ENCODE data around the gene NPR2. TPM values are rescaled to one million over a fixed set of nuclear protein-coding genes. Genes with fewer than 3 reads are reported as not detected.

The NPR2 gene
- total and polyA plus RNA-seq, 2 of the 13 experiments (the other 11 are each of a cell fraction or from before 2014, with no cell fraction given) = 7.4 to 9.4 TPM

- TF ChIP-seq ELF1 (CRISPR knock-in tag; IDR thresholded peaks at IDR 0.05) (no peak), ZBTB7A (CRISPR knock-in tag; IDR thresholded peaks at IDR 0.05) (no peak), TMF1 (CRISPR knock-in tag; IDR thresholded peaks at IDR 0.05; ENCODE audit: low read depth) (no peak), ZNF468 (CRISPR knock-in tag; IDR thresholded peaks at IDR 0.05) (no peak), SMARCE1 (IDR thresholded peaks at IDR 0.05; ENCODE audit: borderline replicate concordance) (no peak), ERF (CRISPR knock-in tag; IDR thresholded peaks at IDR 0.05) (peak; percentile 33), SIN3A (IDR thresholded peaks at IDR 0.05; ENCODE audit: borderline replicate concordance, low read depth, low read length) (peak; percentile 74; the same call in 1 of the 2 replicates), CC2D1A (CRISPR knock-in tag; IDR thresholded peaks at IDR 0.05) (no peak), ZNF205 (CRISPR knock-in tag; IDR thresholded peaks at IDR 0.05) (peak; percentile 73; the same call in 1 of the 2 replicates), HOXA9 (CRISPR knock-in tag; IDR thresholded peaks at IDR 0.05; ENCODE audit: borderline replicate concordance) (0 out of 2 replicates have a peak, but pooled peaks have one; percentile 49), ZNF713 (CRISPR knock-in tag; IDR thresholded peaks at IDR 0.05) (no peak), MIER3 (CRISPR knock-in tag; IDR thresholded peaks at IDR 0.05; ENCODE audit: borderline replicate concordance) (no peak), PITX1 (CRISPR knock-in tag; IDR thresholded peaks at IDR 0.05) (peak; percentile 71), ZMYM3 (CRISPR knock-in tag; IDR thresholded peaks at IDR 0.05) (no peak), ATF7-NPFF (CRISPR knock-in tag; IDR thresholded peaks at IDR 0.05; ENCODE audit: low read depth) (peak; percentile 89; the same call in 1 of the 2 replicates), THAP9 (CRISPR knock-in tag; IDR thresholded peaks at IDR 0.05; ENCODE audit: borderline replicate concordance) (no peak), ZBTB8A (CRISPR knock-in tag; IDR thresholded peaks at IDR 0.05; ENCODE audit: borderline replicate concordance, low read depth) (no peak), ZNF7 (CRISPR knock-in tag; IDR thresholded peaks at IDR 0.05) (no peak), AHR (CRISPR knock-in tag; IDR thresholded peaks at IDR 0.05) (no peak; the same call in 1 of the 2 replicates), CHCHD3 (CRISPR knock-in tag; IDR thresholded peaks at IDR 0.05) (0 out of 2 replicates have a peak, but pooled peaks have one; percentile 46)
- TF ChIP-seq, protein P1, sequence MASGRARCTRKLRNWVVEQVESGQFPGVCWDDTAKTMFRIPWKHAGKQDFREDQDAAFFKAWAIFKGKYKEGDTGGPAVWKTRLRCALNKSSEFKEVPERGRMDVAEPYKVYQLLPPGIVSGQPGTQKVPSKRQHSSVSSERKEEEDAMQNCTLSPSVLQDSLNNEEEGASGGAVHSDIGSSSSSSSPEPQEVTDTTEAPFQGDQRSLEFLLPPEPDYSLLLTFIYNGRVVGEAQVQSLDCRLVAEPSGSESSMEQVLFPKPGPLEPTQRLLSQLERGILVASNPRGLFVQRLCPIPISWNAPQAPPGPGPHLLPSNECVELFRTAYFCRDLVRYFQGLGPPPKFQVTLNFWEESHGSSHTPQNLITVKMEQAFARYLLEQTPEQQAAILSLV (CRISPR knock-in tag; IDR thresholded peaks at IDR 0.05; ENCODE audit: borderline replicate concordance) = 0 out of 2 replicates have a peak, but pooled peaks have one; percentile 82
- TF ChIP-seq, protein P2, sequence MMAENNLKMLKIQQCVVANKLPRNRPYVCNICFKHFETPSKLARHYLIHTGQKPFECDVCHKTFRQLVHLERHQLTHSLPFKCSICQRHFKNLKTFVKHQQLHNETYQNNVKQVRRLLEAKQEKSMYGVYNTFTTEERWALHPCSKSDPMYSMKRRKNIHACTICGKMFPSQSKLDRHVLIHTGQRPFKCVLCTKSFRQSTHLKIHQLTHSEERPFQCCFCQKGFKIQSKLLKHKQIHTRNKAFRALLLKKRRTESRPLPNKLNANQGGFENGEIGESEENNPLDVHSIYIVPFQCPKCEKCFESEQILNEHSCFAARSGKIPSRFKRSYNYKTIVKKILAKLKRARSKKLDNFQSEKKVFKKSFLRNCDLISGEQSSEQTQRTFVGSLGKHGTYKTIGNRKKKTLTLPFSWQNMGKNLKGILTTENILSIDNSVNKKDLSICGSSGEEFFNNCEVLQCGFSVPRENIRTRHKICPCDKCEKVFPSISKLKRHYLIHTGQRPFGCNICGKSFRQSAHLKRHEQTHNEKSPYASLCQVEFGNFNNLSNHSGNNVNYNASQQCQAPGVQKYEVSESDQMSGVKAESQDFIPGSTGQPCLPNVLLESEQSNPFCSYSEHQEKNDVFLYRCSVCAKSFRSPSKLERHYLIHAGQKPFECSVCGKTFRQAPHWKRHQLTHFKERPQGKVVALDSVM (CRISPR knock-in tag; IDR thresholded peaks at IDR 0.05) = no peak
- TF ChIP-seq, protein P3, sequence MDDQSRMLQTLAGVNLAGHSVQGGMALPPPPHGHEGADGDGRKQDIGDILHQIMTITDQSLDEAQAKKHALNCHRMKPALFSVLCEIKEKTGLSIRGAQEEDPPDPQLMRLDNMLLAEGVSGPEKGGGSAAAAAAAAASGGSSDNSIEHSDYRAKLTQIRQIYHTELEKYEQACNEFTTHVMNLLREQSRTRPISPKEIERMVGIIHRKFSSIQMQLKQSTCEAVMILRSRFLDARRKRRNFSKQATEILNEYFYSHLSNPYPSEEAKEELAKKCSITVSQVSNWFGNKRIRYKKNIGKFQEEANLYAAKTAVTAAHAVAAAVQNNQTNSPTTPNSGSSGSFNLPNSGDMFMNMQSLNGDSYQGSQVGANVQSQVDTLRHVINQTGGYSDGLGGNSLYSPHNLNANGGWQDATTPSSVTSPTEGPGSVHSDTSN (CRISPR knock-in tag; IDR thresholded peaks at IDR 0.05; ENCODE audit: borderline replicate concordance) = no peak
Observed at GRCh38 chr9:35814106-35814840, 22.9 kb downstream of the NPR2 start (continued).
